ENCODE data around the gene ZBTB25. TPM values are rescaled to one million over a fixed set of nuclear protein-coding genes. Genes with fewer than 3 reads are reported as not detected.

Gene ZBTB25
- total RNA-seq, 1 experiment from 2014 or later = 7.0 TPM

GRCh38 chr14:64516969-64517368, 13.3 kb upstream of the ZBTB25 start:
- DNase-seq (ENCODE audit: low read depth) = no peak

GRCh38 chr14:64515053-64515452, 11.4 kb upstream of the ZBTB25 start:
- no peak for DNase-seq (ENCODE audit: low read depth)

- no peak for DNase-seq (ENCODE audit: low read depth)
These were observed 9.6 kb upstream of the ZBTB25 start for GRCh38 chr14:64513271-64513670.

- DNase-seq (ENCODE audit: low read depth) = peak; percentile 65
These were observed 7.4 kb upstream of the ZBTB25 start for GRCh38 chr14:64510825-64511671.

GRCh38 chr14:64509036-64509435, 5.4 kb upstream of the ZBTB25 start:
- no peak for DNase-seq (ENCODE audit: low read depth)

- no peak for DNase-seq (ENCODE audit: low read depth)
These were observed 4.7 kb upstream of the ZBTB25 start for GRCh38 chr14:64508215-64508776.

- peak; percentile 53 for DNase-seq (ENCODE audit: low read depth)
These were observed 3.9 kb upstream of the ZBTB25 start for GRCh38 chr14:64507376-64508156.

- DNase-seq (ENCODE audit: low read depth) = no peak
These were observed 3.1 kb upstream of the ZBTB25 start for GRCh38 chr14:64506721-64507120.

- peak; percentile 85 for DNase-seq (ENCODE audit: low read depth)
These were observed 1.5 kb upstream of the ZBTB25 start for GRCh38 chr14:64504897-64505794.

- peak; percentile 81 for DNase-seq (ENCODE audit: low read depth)
These were observed 765 bp upstream of the ZBTB25 start, which contains the start of gene ZBTB1 for GRCh38 chr14:64504310-64504896. ZBTB1 (plus strand) TSS chr14:64504770; CDS start chr14:64521505, 16,735 bp downstream.

GRCh38 chr14:64502887-64503433, 678 bp downstream of the ZBTB25 start:
- DNase-seq (ENCODE audit: low read depth) = no peak

GRCh38 chr14:64502456-64502855, 1.2 kb downstream of the ZBTB25 start:
- DNase-seq (ENCODE audit: low read depth) = no peak

- peak; percentile 84 for DNase-seq (ENCODE audit: low read depth)
These were observed 2.0 kb downstream of the ZBTB25 start for GRCh38 chr14:64501411-64502171.

GRCh38 chr14:64500088-64500487, 3.5 kb downstream of the ZBTB25 start:
- DNase-seq (ENCODE audit: low read depth) = no peak

GRCh38 chr14:64496764-64497163, 6.9 kb downstream of the ZBTB25 start:
- DNase-seq (ENCODE audit: low read depth) = no peak

- DNase-seq (ENCODE audit: low read depth) = no peak
These were observed 8.4 kb downstream of the ZBTB25 start for GRCh38 chr14:64495252-64495651.

GRCh38 chr14:64493455-64493854, 10.2 kb downstream of the ZBTB25 start:
- no peak for DNase-seq (ENCODE audit: low read depth)

GRCh38 chr14:64491637-64492036, 12.0 kb downstream of the ZBTB25 start:
- no peak for DNase-seq (ENCODE audit: low read depth)

GRCh38 chr14:64488590-64489099, 15.0 kb downstream of the ZBTB25 start:
- DNase-seq (ENCODE audit: low read depth) = no peak
